Measurements from ENCODE around the gene ABHD16A.

Gene ABHD16A

GRCh38 chr6:31660381-31661261, 42.5 kb downstream of the ABHD16A start, which contains the start of gene C6orf47:
TSS of gene C6orf47 (minus strand) at chr6:31660778. CDS start at chr6:31659947, 831 bp downstream.
- Histone ChIP-seq H3K36me3 (peaks cover 18 to 56% (median 34%) of the 10 kb centered on the region in 11 experiments; a peak in 20 of 22 replicates), H3K4me1 (peaks cover 64 to 75% (median 70%) of the 10 kb centered on the region in 10 experiments), H3K4me2 (peak within 1 kb of the TSS; percentile 96 to 100 (median 99)), H3K27me3 (no peaks in the 10 kb centered on the region), H3K9ac (peak within 1 kb of the TSS; percentile 84 to 95 (median 91)), H3K9me3 (replicated peaks in 1 of 11) (no peaks in the 10 kb centered on the region), H4K20me1 (peaks cover 5 to 35% (median 20%) of the 10 kb centered on the region in 11 experiments; a peak in 14 of 22 replicates), H3K4me3 (peak within 1 kb of the TSS; percentile 72 to 91 (median 80)), H3K27ac (peak within 1 kb of the TSS; percentile 75 to 94 (median 87))
- TF ChIP-seq Cebpa-rat (IDR thresholded peaks at IDR 0.05) = peak in 1 of 11 experiments; percentile 60; a peak in 2 of 22 replicates

- no peaks in the 10 kb centered on the region for H3K9me3 ChIP-seq (replicated peaks in 1 of 11)
- no peak for TF ChIP-seq Cebpa-rat (IDR thresholded peaks at IDR 0.05)
- peaks cover 65 to 80% (median 73%) of the 10 kb centered on the region in 10 experiments for H3K4me1 ChIP-seq
Observed at GRCh38 chr6:31659649-31660380, 43.3 kb downstream of the ABHD16A start.

GRCh38 chr6:31658983-31659648, 44.0 kb downstream of the ABHD16A start:
- Histone ChIP-seq H3K4me1 (peaks cover 67 to 86% (median 73%) of the 10 kb centered on the region in 10 experiments), H3K4me3 (peak overlapping the region; percentile 72 to 91 (median 80)), H3K36me3 (peaks cover 18 to 66% (median 34%) of the 10 kb centered on the region in 11 experiments; a peak in 20 of 22 replicates), H3K27ac (peak overlapping the region in 10 of 11 experiments; percentile 75 to 94 (median 87); a peak in 17 of 22 replicates), H3K27me3 (no peaks in the 10 kb centered on the region), H3K9ac (peak overlapping the region; percentile 84 to 95 (median 91)), H3K4me2 (peak overlapping the region; percentile 96 to 100 (median 99)), H4K20me1 (peaks cover 5 to 35% (median 20%) of the 10 kb centered on the region in 11 experiments; a peak in 14 of 22 replicates), H3K9me3 (replicated peaks in 1 of 11) (no peaks in the 10 kb centered on the region)
- TF ChIP-seq Cebpa-rat (IDR thresholded peaks at IDR 0.05) = no peak

More at GRCh38 chr6:31659649-31660380, 43.3 kb downstream of the ABHD16A start:
- peak overlapping the region; percentile 84 to 95 (median 91) for H3K9ac ChIP-seq
- H4K20me1 ChIP-seq = peaks cover 5 to 35% (median 20%) of the 10 kb centered on the region in 11 experiments; a peak in 14 of 22 replicates
- H3K4me2 ChIP-seq = peak overlapping the region; percentile 96 to 100 (median 99)
- H3K27ac ChIP-seq = peak overlapping the region; percentile 75 to 94 (median 87)
- peak overlapping the region; percentile 72 to 91 (median 80) for H3K4me3 ChIP-seq
- H3K36me3 ChIP-seq = peaks cover 18 to 62% (median 34%) of the 10 kb centered on the region in 11 experiments; a peak in 20 of 22 replicates
- no peaks in the 10 kb centered on the region for H3K27me3 ChIP-seq

GRCh38 chr6:31658158-31658688, 44.9 kb downstream of the ABHD16A start:
- Histone ChIP-seq H3K9ac (peak overlapping the region in 10 of 11 experiments; percentile 85 to 95 (median 91); a peak in 18 of 22 replicates), H3K36me3 (peaks cover 18 to 59% (median 32%) of the 10 kb centered on the region in 11 experiments; a peak in 20 of 22 replicates), H3K4me3 (peak overlapping the region in 8 of 10 experiments; percentile 75 to 91 (median 80); a peak in 13 of 20 replicates), H3K4me1 (peaks cover 64 to 85% (median 72%) of the 10 kb centered on the region in 10 experiments), H3K9me3 (replicated peaks in 1 of 11) (no peaks in the 10 kb centered on the region), H3K4me2 (peak overlapping the region; percentile 96 to 100 (median 99)), H3K27me3 (no peaks in the 10 kb centered on the region), H4K20me1 (peaks cover 5 to 35% (median 20%) of the 10 kb centered on the region in 11 experiments; a peak in 14 of 22 replicates), H3K27ac (peak overlapping the region in 3 of 11 experiments; percentile 19 to 87 (median 32); a peak in 4 of 22 replicates)
- no peak for TF ChIP-seq Cebpa-rat (IDR thresholded peaks at IDR 0.05)

DNA sequence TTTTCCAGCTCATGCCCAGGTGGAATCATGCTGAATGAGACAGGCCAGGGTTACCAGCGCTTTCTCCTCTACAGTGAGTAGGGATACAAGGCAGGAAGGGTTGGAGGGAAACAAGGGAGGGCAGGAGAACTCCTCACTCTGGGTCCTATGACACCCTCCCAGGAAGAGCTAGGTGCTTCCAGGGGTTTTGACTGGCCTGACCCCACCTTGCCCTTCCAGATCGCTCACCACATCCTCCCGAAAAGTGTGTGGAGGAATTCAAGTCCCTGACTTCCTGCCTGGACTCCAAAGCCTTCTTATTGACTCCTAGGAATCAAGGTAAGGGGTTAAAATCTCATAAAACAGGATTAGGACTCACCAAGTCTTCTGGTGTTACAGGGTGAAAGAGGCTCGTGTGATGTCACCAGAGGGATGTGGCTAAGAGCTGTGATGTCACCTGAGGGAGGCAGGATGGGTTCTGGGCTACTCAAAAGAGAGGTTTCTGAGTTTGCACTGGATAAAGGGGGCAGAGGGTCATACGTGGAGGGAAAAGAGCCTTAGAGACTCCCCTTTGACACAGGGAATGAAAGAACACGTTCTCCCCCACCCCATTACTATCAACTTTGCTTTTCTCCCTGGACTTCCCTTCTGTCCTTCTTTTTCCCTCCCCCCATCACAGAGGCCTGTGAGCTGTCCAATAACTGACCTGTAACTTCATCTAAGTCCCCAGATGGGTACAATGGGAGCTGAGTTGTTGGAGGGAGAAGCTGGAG, 45.5 kb downstream of the ABHD16A start:
- Histone ChIP-seq H3K4me2 (peak overlapping the region; percentile 96 to 100 (median 99)), H3K9me3 (replicated peaks in 1 of 11) (no peaks in the 10 kb centered on the region), H3K9ac (peak overlapping the region in 7 of 11 experiments; percentile 85 to 95 (median 91); a peak in 11 of 22 replicates), H3K27me3 (no peaks in the 10 kb centered on the region), H3K4me3 (peak overlapping the region in 5 of 10 experiments; percentile 75 to 91 (median 81); a peak in 3 of 20 replicates), H3K27ac (peak overlapping the region in 2 of 11 experiments; percentile 1 to 32; a peak in 2 of 22 replicates), H4K20me1 (peaks cover 5 to 35% (median 20%) of the 10 kb centered on the region in 11 experiments; a peak in 14 of 22 replicates), H3K4me1 (peaks cover 60 to 81% (median 68%) of the 10 kb centered on the region in 10 experiments), H3K36me3 (peaks cover 18 to 53% (median 32%) of the 10 kb centered on the region in 11 experiments; a peak in 20 of 22 replicates)
- TF ChIP-seq Cebpa-rat (IDR thresholded peaks at IDR 0.05) = no peak

DNA sequence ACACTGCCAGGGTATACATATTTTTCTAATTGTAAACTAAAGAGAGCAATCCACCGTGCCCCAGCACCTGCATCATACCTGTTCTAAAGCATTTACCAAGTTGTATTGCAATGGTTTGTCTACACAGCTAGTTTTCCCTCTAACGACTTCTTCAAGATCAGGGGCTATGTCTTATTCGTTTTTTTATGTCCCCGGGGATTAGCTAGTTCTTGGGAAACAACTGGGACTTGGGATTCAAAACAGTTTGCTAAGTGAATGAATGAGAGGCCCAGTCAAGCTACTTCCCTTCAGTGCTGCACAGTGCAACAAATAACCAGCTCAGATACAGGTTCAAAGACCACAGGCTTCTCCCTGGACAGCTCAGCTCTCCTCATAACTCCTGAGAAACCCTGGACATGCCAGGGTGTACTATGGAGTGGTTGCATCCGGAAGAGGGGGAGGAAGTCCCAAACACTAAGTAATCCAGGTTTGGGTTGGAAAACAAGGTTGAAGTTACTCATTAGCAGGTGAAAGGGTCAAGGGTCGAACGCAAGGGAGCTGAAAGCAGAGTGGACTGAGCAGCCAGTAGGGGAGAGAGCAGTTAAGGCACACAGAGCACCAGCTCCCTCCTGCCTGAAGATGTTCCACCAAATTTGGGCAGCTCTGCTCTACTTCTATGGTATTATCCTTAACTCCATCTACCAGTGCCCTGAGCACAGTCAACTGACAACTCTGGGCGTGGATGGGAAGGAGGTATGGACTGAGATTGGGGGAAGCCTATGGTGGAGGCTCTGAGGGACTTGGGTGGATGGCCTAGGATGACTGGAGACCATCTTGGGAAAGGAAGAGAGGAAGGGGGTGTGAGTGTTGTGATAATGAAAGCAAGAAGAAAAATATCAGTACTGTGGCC, 47.5 kb downstream of the ABHD16A start, which contains the start of gene APOM:
Gene APOM (plus strand): TSS at position 546 of the 889 bp plus-strand sequence. CDS start 73 bp downstream, at position 619.
- peaks cover 15 to 36% (median 29%) of the 10 kb centered on the region in 11 experiments; a peak in 17 of 22 replicates for H4K20me1 ChIP-seq
- H3K36me3 ChIP-seq = peaks cover 14 to 49% (median 29%) of the 10 kb centered on the region in 11 experiments; a peak in 21 of 22 replicates
- peak within 1 kb of the TSS in 3 of 11 experiments; percentile 5 to 99 (median 15); a peak in 6 of 22 replicates for H3K4me2 ChIP-seq
- H3K27ac ChIP-seq = no peak within 1 kb of the TSS
- H3K4me3 ChIP-seq = no peak within 1 kb of the TSS
- no peak for TF ChIP-seq Cebpa-rat (IDR thresholded peaks at IDR 0.05)
- no peaks in the 10 kb centered on the region for H3K9me3 ChIP-seq (replicated peaks in 1 of 11)
- H3K9ac ChIP-seq = peak within 1 kb of the TSS in 2 of 11 experiments; percentile 2 to 28; a peak in 2 of 22 replicates
- peaks cover 52 to 73% (median 60%) of the 10 kb centered on the region in 10 experiments for H3K4me1 ChIP-seq
- no peaks in the 10 kb centered on the region for H3K27me3 ChIP-seq

Data from BLaER1 treated with 17β-estradiol and CSF1 and Interleukin-3, amounts not matched to agents 10 nM and 100 nM (cell line).